HEK293 (cell line): ENCODE results near the gene ABCA5.

Source experiments
- CTCF ChIA-PET: fragments of 350-600 bp; formaldehyde crosslinking; extraction: SDS; loops from one replicate; lab custom pipeline; 2021; ENCODE audit warnings: antibody characterized with exemption; lab: Yijun Ruan, JAX
- POLR2A ChIA-PET: fragments of 300-600 bp; formaldehyde crosslinking; extraction: SDS; loops from one replicate; lab custom pipeline; 2020; ENCODE audit warnings: antibody characterized with exemption, inconsistent platforms; lab: Yijun Ruan, JAX
- H3K27ac ChIP-seq: fragments of 200-500 bp; sonication (Bioruptor generic); 2 replicates; pipeline ENCODE4 v1.5.1; 2014; ENCODE audit warnings: low read depth, low read length, control low read depth, inconsistent platforms; ENCODE audit errors: extremely low read depth
- H3K36me3 ChIP-seq, 2 experiments: fragments of 200-500 bp in 1 of 2; sonication (Bioruptor generic) in 1 of 2; 1 replicate in 1 of 2; 2 replicates in 1 of 2; pipeline ENCODE4 v1.5.1; 2014 to 2017; ENCODE audit warnings: inconsistent platforms in 2 of 2, low read length in 2 of 2; ENCODE audit not compliant: control insufficient read depth in 2 of 2, insufficient read depth in 1 of 2
- H3K4me1 ChIP-seq: fragments of 200-500 bp; sonication (Bioruptor generic); 2 replicates; pipeline ENCODE4 v1.5.1; 2014; ENCODE audit warnings: mild to moderate bottlenecking, low read length, inconsistent platforms; ENCODE audit not compliant: control insufficient read depth, insufficient read depth
- H3K4me3 ChIP-seq: 2 replicates; pipeline ENCODE4 v1.5.1; 2011; ENCODE audit warnings: low read depth, mild to moderate bottlenecking, control low read depth, low read length, moderate library complexity
- H3K9me3 ChIP-seq: fragments of 200-500 bp; sonication (Bioruptor generic); 2 replicates; pipeline ENCODE4 v1.5.1; 2014; ENCODE audit warnings: low read depth, low read length, inconsistent platforms; ENCODE audit not compliant: control insufficient read depth, insufficient read depth
- BCL11A ChIP-seq: fragments of 450-650 bp; formaldehyde crosslinking; IDR thresholded peaks from 2 replicates; pipeline ENCODE4 v1.5.1; 2016; ENCODE audit warnings: low read depth, missing biosample characterization, missing genetic modification characterization
- KLF10 ChIP-seq: fragments of 450-650 bp; IDR thresholded peaks from 2 replicates; pipeline ENCODE4 v1.5.1; 2018; ENCODE audit warnings: missing biosample characterization, mild to moderate bottlenecking, missing genetic modification characterization
- OSR2 ChIP-seq: fragments of 450-650 bp; formaldehyde crosslinking; IDR thresholded peaks from 2 replicates; pipeline ENCODE4 v1.5.1; 2016; ENCODE audit warnings: missing biosample characterization, missing genetic modification characterization
- RBAK ChIP-seq: fragments of 450-650 bp; formaldehyde crosslinking; IDR thresholded peaks from 2 replicates; pipeline ENCODE4 v1.5.1; 2016; ENCODE audit warnings: missing biosample characterization, missing genetic modification characterization
- SP3 ChIP-seq: fragments of 450-650 bp; formaldehyde crosslinking; IDR thresholded peaks from 2 replicates; pipeline ENCODE4 v1.5.1; 2016; ENCODE audit warnings: missing biosample characterization, missing genetic modification characterization
- SP7 ChIP-seq: fragments of 450-650 bp; formaldehyde crosslinking; IDR thresholded peaks from 2 replicates; pipeline ENCODE4 v1.5.1; 2016; ENCODE audit warnings: missing biosample characterization, missing genetic modification characterization
- YY1 ChIP-seq: fragments of 450-650 bp; formaldehyde crosslinking; IDR thresholded peaks from 2 replicates; pipeline ENCODE4 v1.5.1; 2018; ENCODE audit warnings: missing biosample characterization, missing genetic modification characterization
- ZBTB20 ChIP-seq: fragments of 450-650 bp; formaldehyde crosslinking; IDR thresholded peaks from 2 replicates; pipeline ENCODE4 v1.5.1; 2016; ENCODE audit warnings: missing biosample characterization, missing genetic modification characterization
- ZNF132 ChIP-seq: fragments of 450-650 bp; formaldehyde crosslinking; IDR thresholded peaks from 2 replicates; pipeline ENCODE4 v1.5.1; 2017; ENCODE audit warnings: missing biosample characterization, missing genetic modification characterization, borderline replicate concordance
- ZNF140 ChIP-seq: fragments of 450-650 bp; formaldehyde crosslinking; IDR thresholded peaks from 2 replicates; pipeline ENCODE4 v1.5.1; 2016; ENCODE audit warnings: missing biosample characterization, missing genetic modification characterization
- ZNF169 ChIP-seq: fragments of 450-650 bp; formaldehyde crosslinking; IDR thresholded peaks from 2 replicates; pipeline ENCODE4 v1.5.1; 2016; ENCODE audit warnings: missing biosample characterization, missing genetic modification characterization
- ZNF174 ChIP-seq: fragments of 450-650 bp; formaldehyde crosslinking; IDR thresholded peaks from 2 replicates; pipeline ENCODE4 v1.5.0; 2017; ENCODE audit warnings: missing biosample characterization, mild to moderate bottlenecking, missing genetic modification characterization
- ZNF239 ChIP-seq: fragments of 450-650 bp; formaldehyde crosslinking; IDR thresholded peaks from 2 replicates; pipeline ENCODE4 v1.5.1; 2016; ENCODE audit warnings: missing biosample characterization, missing genetic modification characterization
- ZNF394 ChIP-seq: fragments of 450-650 bp; formaldehyde crosslinking; IDR thresholded peaks from 2 replicates; pipeline ENCODE4 v1.5.1; 2016; ENCODE audit warnings: missing biosample characterization, missing genetic modification characterization, mild to moderate bottlenecking, moderate library complexity, borderline replicate concordance
- ZNF473 ChIP-seq: fragments of 450-650 bp; formaldehyde crosslinking; IDR thresholded peaks from 2 replicates; pipeline ENCODE4 v1.5.1; 2017; ENCODE audit warnings: missing biosample characterization, missing genetic modification characterization
- ZNF510 ChIP-seq: fragments of 450-650 bp; formaldehyde crosslinking; IDR thresholded peaks from 2 replicates; pipeline ENCODE4 v1.5.1; 2018; ENCODE audit warnings: mild to moderate bottlenecking, missing genetic modification characterization, missing biosample characterization; ENCODE audit not compliant: insufficient replicate concordance
- ZNF544 ChIP-seq: fragments of 450-650 bp; formaldehyde crosslinking; IDR thresholded peaks from 2 replicates; pipeline ENCODE4 v1.5.0; 2017; ENCODE audit warnings: missing biosample characterization, missing genetic modification characterization
- ZNF654 ChIP-seq: fragments of 450-650 bp; formaldehyde crosslinking; IDR thresholded peaks from 2 replicates; pipeline ENCODE4 v1.5.1; 2016; ENCODE audit warnings: low read depth, missing biosample characterization, missing genetic modification characterization
- ZNF692 ChIP-seq: fragments of 450-650 bp; formaldehyde crosslinking; IDR thresholded peaks from 2 replicates; pipeline ENCODE4 v1.5.1; 2016; ENCODE audit warnings: missing biosample characterization, missing genetic modification characterization
- ZNF777 ChIP-seq: fragments of 450-650 bp; formaldehyde crosslinking; IDR thresholded peaks from 2 replicates; pipeline ENCODE4 v1.5.1; 2017; ENCODE audit warnings: missing biosample characterization, missing genetic modification characterization, borderline replicate concordance
- ZSCAN30 ChIP-seq: fragments of 450-650 bp; IDR thresholded peaks from 2 replicates; pipeline ENCODE4 v1.5.1; 2018; ENCODE audit warnings: missing biosample characterization, mild to moderate bottlenecking, missing genetic modification characterization, moderate library complexity
- TF ChIP-seq, protein P1 (sequence below): fragments of 450-650 bp; formaldehyde crosslinking; IDR thresholded peaks from 2 replicates; pipeline ENCODE4 v1.5.1; 2016; ENCODE audit warnings: missing biosample characterization, missing genetic modification characterization, low read depth

The ABCA5 gene

GRCh38 chr17:69239611-69240600, 87.0 kb downstream of the ABCA5 start:
- no peak overlapping the region for H3K4me3 ChIP-seq
- peaks cover 2 to 8% of the 10 kb centered on the region in 2 experiments; a peak in 2 of 3 replicates for H3K36me3 ChIP-seq
- no peak for TF ChIP-seq ZNF544 (tag by site-specific recombination)
- TF ChIP-seq ZSCAN30, result no peak
- no peak for TF ChIP-seq ZNF169 (tag by site-specific recombination)
- no peak for TF ChIP-seq ZNF692
- TF ChIP-seq ZBTB20 (tag by site-specific recombination), result no peak
- no peak for TF ChIP-seq BCL11A (tag by site-specific recombination)
- TF ChIP-seq ZNF140 (tag by site-specific recombination), result no peak
- no peak for TF ChIP-seq SP7 (tag by site-specific recombination)
- TF ChIP-seq RBAK (tag by site-specific recombination), result no peak
- no peak for TF ChIP-seq YY1 (tag by site-specific recombination)
- TF ChIP-seq ZNF174 (tag by site-specific recombination), result no peak
- no peak for TF ChIP-seq OSR2 (tag by site-specific recombination)
- no peak for TF ChIP-seq ZNF132 (tag by site-specific recombination)
- no peak for TF ChIP-seq ZNF777 (tag by site-specific recombination)
- TF ChIP-seq ZNF239 (tag by site-specific recombination), result no peak
- H3K9me3 ChIP-seq, result no peaks in the 10 kb centered on the region
- H3K4me1 ChIP-seq, result no peaks in the 10 kb centered on the region
- ChIA-PET POLR2A (no interaction called here), CTCF (interaction anchor here (0.6 to 4.5 kb wide), 4 partner anchors 155 to 467 kb away, joined by 3 to 50 read pairs (median 22); no protein-coding TSS in a partner anchor)
- no peak overlapping the region for H3K27ac ChIP-seq

- ChIA-PET CTCF (interaction anchor here (0.5 to 4.5 kb wide), 5 partner anchors 9 to 464 kb away, joined by 3 to 50 read pairs (median 3); partner anchors contain the start of gene ABCA10), POLR2A (interaction anchor here (0.6 kb wide), 1 partner anchor 773 kb away, joined by 4 read pairs; no protein-coding TSS in a partner anchor)
- Histone ChIP-seq H3K4me3 (no peak overlapping the region), H3K4me1 (no peaks in the 10 kb centered on the region), H3K27ac (no peak overlapping the region), H3K9me3 (no peaks in the 10 kb centered on the region), H3K36me3 (no peaks in the 10 kb centered on the region)
- TF ChIP-seq, protein P1, sequence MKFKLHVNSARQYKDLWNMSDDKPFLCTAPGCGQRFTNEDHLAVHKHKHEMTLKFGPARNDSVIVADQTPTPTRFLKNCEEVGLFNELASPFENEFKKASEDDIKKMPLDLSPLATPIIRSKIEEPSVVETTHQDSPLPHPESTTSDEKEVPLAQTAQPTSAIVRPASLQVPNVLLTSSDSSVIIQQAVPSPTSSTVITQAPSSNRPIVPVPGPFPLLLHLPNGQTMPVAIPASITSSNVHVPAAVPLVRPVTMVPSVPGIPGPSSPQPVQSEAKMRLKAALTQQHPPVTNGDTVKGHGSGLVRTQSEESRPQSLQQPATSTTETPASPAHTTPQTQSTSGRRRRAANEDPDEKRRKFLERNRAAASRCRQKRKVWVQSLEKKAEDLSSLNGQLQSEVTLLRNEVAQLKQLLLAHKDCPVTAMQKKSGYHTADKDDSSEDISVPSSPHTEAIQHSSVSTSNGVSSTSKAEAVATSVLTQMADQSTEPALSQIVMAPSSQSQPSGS (tag by site-specific recombination), result peak; percentile 32
- TF ChIP-seq ZNF654, result no peak
- TF ChIP-seq ZNF510 (tag by site-specific recombination), result no peak
- no peak for TF ChIP-seq KLF10 (tag by site-specific recombination)
- no peak for TF ChIP-seq SP3 (tag by site-specific recombination)
- no peak for TF ChIP-seq ZNF394
- TF ChIP-seq ZNF473, result no peak
These were observed 90.0 kb downstream of the ABCA5 start for GRCh38 chr17:69236946-69237345.
